GM18861 (cell line): Measurements from ENCODE around the gene SLC46A1.

Source experiments
- ATAC-seq: cut with Tn5 transposase; IDR thresholded peaks from one replicate; pipeline ENCODE4 v1.9.1; 2021; ENCODE audit not compliant: unreplicated experiment

The SLC46A1 gene

DNA sequence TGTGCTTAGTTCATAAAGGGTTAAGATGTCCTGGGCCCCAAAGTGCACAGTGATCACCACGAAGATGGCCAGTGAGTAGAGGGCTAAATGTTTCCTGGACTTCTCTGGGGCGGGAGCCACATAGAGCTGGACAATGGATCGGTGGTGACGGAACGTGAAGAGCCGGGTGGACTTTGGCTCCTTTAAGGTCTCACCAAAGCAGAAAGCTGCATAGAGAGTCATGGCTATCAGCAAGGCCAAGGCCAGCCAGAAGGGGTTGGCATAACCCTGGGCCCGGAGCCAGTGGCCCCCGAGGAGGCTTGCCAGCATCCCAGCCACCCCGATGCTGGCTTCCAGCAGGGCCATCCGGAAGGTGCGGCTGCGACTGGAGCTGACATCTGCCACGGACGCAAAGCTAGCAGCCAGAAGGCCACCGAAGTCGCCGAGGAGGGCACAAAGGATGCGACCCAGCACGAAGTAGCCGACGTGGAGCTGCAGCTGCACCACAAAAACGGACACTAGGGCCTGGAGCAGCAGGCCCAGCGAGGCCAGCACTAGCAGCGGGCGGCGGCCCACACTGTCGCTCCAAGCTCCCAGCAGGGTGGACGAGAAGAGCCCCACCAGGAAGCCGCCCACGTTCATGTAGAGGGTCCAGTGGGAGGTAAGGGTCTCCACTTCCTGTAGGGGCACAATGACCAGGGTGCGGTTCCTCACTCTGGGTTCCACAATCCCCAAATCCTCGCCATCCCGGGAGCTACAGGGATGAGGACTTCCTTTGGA, 1.0 kb downstream of the SLC46A1 start:
- no peak for ATAC-seq

DNA sequence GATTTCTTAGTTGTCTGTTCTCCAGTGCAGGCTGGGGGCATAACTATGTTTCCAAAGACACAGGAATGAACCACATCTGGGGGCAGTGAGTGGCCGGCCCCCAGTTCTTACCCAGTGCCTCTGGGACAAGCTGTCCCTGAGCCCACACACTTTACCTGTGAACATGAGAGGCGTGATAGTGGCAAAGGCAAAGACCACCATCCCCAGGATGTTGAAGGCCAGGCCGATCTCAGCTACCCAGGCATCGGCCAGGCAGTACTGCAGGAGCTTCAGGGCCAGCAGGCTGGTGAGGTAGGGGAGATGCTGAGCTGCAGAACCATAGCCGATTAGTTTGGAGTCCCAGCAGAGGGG, 1.6 kb downstream of the SLC46A1 start:
- no peak for ATAC-seq

DNA sequence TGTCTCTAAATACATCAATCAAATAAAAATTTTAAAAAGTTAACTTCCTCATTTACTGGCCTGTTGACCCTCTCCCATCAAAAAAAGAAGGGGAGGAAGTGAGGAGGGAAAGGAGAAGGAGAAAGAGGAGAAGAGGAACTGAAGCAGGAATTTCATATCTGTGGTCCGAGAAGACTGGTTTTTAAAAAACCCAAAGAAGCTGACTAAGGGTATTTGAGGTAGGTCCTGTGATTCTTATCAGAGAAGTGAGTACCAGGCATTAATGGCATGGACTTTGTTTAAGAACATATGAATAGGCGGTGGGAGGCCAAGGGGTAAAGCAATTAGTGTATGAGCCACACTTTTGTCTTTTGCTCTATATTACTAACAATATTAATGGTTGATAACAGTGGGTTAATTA, 2.0 kb downstream of the SLC46A1 start:
- ATAC-seq = no peak

DNA sequence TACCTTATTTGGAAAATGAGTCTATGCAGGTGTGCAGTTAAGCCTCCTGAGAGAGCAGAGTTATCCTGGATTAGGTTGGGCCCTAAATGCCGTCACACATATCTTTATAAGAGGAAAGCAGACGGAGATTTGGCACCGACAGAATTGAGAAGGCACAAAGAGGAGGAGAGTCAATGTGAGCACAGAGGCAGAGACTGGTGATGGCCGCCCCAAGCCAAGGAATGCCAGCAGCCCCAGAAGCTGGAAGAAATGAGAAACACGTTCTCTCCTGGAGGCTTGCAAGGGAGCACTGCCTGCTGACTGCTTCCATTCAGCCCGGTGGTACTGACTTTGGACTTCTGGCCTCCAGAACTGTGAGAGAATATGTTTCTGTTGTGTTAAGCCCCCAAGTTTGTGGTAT, 3.2 kb downstream of the SLC46A1 start:
- no peak for ATAC-seq

DNA sequence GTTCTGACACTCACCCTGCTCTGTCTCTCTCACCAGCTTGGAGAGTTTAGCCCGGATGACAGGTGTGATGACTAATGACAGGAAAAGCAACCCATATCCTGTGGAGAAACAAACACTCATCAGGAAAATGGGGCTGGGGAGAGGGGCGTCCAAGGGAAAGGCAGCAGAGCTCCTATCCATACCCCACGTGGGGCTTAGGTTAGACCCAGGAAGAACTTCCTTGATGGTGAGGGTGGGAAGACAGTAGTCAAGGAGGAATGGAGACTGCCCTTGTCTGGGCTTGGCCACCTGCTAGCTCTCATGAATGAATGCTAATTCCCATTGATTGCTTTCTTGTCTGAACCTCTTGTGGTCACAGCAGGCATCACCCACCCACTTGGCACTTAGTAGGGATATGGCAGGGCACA, 3.8 kb downstream of the SLC46A1 start:
- no peak for ATAC-seq

DNA sequence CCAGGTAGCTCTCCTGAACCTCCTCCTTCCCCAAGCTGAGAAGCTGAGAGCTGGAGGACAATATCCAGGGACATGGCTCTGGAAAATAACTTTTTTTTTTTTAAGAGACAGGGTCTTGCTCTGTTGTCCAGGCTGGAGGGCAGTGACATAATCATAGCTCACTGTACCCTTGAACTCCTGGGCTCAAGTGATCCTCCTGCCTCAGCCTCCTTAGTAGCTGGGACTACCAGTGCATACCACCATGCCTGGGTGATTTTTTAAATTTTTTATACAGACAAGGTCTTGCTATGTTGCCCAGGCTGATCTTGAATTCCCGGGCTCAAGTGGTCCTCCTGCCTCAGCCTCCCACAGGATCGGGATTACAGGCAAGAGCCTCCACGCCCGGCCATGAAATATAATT, 6.2 kb downstream of the SLC46A1 start:
- no peak for ATAC-seq

DNA sequence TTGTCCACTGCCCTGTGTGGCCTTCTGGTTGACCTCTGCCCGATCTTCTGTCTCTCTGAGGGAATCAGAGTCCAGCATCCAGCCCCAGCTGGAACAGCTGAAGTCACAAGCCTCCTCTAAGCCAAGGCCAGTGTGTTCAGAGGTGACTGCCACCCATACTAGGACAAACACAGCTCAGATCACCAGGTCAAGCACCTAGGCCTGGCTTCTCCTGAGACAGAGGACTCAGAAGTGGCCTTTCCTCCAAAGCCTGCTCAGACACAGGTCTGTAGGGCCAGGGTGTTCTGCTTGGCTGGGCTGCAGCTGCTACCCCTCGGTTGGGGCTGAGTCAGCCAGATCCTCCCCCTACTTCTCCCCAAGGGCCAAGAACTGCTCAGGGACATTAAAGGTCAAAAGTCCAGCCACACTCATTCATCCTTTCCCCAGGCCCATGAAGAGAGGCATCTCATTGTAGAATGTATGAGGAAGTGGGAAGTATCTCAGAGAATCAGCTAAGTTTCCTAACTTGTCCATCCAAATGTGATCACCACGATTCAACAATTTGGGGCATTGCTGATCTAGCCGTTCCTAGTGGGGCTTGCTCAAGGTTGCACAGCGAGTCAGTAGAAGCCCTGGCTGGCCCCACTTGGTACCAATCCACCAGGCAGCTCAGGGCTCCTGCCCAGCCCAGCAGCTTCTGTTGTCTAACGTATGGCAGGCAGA, 7.6 kb downstream of the SLC46A1 start:
- ATAC-seq = no peak

DNA sequence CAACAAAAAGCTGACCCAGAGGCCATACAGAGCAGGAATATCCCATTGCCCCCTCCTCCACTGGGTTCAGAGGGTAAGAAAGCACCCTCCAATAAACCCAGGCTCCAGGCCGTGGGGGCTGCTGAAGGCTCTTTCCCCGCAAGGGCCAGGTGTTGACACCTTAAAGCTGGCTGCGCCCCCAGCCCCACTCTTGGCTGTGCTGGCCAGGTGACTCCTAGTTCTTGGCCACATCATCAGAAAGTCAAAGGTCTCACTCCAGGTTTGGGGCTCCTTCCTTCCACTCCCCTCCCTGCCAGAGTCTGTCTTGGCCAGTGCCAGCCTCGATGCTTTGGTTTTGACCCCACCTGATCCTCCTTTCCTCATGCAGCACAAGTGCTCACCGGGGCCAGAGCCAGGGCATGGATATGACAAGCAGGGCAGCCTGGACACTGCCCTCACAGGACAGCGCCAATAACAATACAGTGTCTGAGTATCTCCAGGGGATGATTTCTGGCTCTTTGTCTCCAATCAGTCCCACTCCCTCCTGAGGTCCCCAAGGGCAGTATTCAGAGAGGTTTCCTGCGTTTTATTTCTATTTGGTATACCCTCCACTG, 8.2 kb downstream of the SLC46A1 start:
- ATAC-seq = no peak

DNA sequence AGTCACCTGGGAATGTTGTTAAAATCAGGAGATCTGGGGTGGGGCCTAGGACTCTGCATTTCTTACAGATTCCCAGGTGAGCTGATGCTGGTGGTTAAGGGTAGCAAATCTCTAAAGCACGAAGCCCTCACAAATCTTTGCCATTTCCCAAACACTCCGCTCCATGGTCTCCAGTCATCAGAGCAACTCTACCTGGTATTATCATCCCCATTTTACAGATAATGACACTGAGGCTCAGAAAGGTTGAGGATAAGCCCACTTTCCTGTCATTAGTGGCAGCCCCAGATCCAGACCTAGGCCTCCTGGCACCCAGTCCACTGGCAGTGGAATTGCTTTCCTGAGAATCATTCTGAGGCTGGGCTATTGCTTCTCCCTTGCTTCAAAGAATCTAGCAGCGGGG, 8.7 kb downstream of the SLC46A1 start:
- no peak for ATAC-seq

DNA sequence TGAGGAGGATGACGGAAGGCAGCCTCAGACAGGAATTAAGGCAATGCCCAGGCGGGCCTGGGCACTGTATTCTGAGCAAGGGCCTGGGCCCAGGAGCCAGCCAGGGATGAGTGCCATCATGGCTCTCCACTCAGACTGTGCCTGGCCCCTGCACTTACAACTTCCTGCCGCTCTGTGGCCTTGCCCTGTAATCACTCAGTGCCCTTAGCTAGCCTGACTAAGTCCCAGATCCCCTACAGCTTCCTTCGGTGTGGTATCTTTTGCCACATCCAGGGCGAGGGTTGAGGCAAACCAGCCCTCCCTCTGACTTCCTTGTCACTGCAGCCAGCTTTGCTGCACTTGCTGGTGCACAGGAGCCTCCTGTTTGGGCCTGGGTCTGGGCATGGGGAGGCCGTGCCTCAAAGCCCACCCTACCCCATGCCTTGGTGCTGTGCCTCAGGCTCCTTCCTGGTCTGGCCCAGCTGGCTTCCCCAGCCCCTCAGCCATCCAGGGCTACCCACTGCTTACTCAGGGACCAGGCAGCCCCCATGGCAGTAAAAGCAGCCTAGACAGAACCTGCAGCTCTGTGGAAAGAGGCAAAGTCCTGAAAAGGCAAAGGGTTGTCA, 9.3 kb downstream of the SLC46A1 start:
- ATAC-seq = no peak

DNA sequence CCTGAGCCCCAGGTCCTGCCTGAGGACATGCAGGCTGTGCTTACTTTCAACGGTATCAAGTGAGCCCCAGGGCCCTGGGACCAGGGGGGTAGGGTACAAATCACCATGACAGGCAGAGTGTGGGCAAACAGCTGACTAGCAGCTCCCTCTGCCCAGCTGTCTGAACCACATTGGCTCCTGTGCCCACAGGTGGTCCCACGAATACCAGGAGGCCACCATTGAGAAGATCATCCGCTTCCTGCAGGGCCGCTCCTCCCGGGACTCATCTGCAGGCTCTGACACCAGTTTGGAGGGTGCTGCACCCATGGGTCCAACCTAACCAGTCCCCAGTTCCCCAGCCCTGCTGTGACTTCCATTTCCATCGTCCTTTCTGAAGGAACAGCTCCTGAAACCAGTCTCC, 10.0 kb downstream of the SLC46A1 start:
- no peak for ATAC-seq

DNA sequence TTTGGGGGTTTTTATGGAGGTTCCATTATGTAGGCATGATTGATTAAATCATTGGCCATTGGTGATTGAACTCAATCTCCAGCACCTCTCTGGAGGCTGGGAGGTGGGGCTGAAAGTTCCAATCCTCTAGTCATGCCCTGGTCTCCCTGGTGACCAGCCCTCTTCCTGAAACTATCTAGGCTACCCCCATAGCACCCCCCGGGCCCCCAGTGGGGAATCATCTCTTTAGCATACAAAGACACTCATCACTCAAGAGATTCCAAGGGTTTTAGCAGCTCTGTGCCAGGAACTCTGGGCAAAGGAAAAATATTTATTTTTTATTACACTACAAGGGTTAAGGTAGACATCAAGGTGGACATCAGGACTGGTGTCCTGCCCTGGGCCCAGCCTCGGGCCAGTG, 10.6 kb downstream of the SLC46A1 start:
- ATAC-seq = no peak

DNA sequence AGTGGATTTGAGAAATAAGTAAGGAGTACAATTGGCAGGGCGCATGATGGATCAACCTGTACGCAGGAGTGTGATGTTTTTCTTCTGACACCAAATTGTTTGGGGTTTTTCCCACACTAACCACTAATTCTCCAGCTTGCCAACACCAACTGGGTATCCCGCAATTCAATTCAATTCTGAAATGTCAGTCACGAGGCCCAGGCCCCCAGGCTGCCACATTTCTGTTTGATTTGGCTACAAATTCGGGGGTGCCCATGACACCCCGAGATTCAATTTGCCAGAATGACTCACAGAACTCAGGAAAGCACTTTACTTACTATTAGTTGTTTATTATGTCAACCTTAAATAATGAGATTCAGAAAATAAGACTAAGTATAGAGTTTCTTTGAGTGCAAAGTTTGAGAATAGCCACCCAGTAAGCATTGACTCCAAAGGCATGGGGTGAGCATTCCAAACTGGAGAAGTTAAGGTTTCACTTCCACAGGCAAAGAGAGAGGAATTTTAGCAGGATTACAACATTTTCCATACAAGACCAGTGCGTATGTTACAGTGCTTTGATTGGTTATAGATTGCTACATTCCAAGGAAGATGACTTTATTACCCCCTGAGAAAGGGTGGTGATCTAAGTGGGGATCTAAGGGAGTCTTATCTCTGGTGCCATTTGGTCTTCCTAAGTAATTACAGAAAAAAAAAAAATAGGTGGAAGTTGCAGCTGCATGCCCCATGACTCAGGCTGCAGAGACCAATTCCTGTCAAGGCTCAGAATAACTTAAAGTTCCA, 11.5 kb downstream of the SLC46A1 start:
- no peak for ATAC-seq

DNA sequence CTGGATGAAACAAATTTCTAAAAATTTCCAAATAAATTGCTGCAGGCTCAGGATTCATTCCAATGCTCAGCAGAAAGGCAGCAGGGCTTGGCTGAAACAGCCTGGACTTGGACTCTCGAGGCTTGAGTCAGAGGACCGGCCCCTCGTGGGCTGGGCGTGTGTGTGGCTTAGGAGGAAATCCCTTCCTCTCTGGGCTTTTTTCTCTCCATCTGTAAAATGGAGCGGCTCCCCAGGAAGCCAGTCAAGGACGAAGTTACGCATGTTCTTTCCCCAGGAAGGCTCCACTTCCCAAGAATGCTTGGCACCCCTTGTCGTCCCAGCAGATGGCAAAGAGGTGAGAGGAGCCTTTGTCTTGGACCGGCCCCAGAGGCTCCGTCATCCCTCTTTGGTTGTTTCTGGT, 13.5 kb downstream of the SLC46A1 start:
- no peak for ATAC-seq

DNA sequence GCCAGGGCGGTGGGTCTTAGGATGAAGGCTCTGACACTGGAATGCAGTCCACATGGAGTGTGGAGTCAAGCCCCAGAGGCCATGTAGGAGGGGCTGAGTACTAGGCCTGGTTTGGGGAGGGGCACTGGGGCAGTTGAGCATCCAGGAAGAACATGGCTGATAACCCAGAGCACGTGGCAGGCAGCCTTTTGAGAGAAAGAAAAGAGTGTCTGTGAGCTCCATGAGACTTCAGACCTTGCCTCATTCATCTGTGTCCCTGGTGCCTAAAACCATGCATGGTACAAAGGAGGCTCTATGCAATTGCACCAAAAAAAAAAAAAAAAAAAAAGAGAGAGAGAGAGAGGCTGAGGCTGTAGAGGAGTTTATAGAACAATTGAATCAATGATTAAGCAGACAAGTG, 14.6 kb downstream of the SLC46A1 start:
- no peak for ATAC-seq

DNA sequence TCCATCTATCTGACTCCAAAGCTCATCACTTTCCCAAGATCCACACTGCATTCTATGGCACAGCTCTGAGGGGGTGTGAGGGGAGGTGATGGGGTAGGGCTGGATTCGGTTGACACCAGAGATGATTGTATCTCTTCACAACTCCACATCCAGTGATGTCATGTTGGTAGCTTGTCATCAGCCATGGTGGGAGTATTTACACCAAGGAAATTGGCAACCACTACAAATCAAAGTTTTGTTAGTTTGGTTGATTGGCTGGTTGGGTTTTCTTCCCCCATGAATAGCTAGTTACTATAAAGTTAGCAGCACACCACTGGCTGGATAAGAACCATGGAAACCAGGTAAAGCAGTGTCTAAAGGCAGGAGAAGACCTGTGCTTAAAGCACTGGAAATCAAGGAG, 15.0 kb downstream of the SLC46A1 start:
- no peak for ATAC-seq

DNA sequence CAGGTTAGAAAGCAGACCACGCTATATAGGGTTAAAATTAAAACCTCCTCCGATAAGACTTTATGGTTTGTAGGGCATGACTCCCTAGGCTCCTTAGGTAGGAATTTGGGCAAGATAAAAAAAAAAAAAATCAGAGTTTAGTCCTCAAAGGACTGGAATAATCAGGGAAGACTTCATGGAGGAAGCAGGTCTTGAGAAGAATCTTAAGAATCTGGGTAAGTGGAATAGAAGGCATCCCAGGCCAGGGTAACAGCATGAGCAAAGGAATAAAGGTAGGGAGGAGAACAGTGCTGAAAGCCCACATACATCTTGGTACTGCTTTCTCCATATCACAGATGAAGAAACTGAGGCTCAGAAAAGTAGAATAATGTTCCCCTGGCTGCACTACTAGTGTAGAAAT, 15.4 kb downstream of the SLC46A1 start:
- no peak for ATAC-seq

DNA sequence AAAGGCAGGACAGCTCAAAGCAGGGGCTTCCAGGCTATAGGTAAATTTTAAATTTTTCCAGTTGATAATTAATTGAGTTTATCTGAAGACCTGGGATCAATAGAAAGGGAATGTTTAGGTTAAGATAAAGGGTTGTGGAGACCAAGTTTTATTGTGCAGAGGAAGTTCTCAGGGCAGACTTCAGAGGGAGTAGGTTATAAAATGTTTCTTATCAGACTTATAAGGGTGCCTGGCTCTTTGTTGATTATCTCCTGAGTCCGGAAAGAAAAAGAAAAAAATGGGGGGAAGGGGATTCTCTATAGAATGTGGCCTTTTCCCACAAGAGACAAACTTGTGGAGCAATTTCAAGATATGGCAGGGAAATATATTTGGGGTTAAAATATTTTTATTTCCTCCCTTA, 15.9 kb downstream of the SLC46A1 start:
- ATAC-seq = no peak

DNA sequence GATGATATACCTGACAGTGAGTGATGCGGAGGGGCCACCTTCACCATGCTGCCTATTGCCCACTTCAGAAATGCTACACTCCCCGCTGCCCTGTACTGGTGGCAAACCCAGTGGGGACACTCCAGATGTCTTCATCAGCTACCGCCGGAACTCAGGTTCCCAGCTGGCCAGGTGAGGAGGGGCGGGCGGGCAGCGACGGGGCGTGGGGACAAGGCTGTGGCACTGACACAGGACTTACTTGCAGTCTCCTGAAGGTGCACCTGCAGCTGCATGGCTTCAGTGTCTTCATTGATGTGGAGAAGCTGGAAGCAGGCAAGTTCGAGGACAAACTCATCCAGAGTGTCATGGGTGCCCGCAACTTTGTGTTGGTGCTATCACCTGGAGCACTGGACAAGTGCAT, 17.9 kb downstream of the SLC46A1 start:
- no peak for ATAC-seq

DNA sequence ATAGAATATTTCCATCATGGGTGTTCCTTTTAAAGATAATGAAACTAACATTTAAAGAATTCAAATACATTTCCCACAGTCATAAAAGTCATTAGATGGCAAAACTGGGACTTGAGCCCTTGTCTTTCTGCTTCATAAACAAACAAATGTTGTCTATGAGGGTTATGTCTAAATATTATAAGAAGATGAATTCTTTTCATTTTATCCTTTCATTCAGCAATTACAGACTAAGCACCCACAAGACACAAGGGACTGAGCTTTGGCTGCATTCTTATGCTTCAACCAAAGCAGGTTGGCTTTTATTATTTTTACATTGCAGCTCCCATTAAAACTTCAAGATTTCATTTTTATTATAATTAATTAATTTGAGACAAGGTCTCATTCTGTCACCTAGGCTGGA, 19.6 kb downstream of the SLC46A1 start:
- ATAC-seq = no peak

DNA sequence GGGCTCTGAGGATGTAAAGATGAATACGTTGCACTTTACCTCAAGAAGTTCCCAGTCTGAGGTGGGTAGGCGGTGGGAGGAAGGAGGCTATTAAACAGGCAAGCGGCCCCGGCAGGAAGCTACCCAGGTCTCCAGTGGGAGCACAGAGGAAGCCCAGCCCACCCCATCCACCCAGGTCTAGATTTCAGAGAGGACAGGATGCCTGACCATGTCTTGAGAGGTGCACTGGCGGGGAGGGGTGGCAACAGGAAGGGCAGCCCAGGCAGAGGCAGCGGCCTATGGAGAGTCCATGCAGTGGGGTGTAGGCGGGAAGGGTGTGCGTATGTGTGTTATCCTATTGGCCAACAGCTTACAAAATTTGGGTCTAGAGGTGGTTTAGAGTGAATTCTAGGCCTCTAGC, 20.6 kb downstream of the SLC46A1 start:
- no peak for ATAC-seq
